ENCODE results near the gene SYT8.

DNA sequence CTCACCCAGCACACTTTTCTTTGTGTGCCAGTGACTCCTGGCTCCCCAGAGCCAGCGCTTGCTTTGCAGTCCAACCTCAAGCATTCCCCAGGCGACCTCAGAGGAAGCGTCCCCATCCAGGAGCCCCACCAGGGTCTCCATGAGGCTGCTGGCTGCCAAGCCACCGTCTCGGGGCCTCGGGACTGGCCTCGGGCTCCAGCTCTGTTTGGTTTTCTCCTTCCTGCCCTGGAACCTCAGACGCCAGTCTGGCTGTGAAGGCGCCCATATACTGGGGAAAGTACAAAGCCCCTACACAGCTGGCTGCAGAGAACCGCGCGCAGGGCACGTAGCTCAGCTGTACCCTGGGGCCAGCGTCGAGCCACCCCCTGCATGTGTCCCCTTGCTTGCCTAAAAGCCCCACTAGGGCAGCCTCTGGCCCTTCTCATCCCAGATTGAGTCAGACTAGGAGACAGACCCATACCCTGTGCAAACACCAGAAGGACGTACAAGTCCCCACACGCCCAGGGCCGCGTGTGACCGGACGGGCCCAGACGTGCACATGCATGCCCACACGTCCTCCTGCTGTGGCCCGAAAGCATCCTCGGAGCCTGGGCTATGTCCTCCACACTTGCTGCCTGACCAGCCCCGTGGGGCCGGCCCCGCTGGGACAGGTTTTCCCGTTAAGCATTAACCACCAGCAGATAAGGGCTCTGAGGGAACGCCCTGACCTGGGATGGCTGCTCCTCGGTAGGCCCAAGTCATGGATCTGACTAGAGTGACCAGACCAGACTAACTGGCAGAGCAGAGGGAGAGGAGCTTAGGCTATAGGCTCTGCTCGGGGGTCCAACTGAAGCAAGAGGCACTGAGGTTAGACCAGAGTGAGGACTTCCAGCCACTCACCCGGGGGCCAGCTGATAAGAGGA is 4.2 kb upstream of the SYT8 start:
- TF ChIP-seq, protein P1, sequence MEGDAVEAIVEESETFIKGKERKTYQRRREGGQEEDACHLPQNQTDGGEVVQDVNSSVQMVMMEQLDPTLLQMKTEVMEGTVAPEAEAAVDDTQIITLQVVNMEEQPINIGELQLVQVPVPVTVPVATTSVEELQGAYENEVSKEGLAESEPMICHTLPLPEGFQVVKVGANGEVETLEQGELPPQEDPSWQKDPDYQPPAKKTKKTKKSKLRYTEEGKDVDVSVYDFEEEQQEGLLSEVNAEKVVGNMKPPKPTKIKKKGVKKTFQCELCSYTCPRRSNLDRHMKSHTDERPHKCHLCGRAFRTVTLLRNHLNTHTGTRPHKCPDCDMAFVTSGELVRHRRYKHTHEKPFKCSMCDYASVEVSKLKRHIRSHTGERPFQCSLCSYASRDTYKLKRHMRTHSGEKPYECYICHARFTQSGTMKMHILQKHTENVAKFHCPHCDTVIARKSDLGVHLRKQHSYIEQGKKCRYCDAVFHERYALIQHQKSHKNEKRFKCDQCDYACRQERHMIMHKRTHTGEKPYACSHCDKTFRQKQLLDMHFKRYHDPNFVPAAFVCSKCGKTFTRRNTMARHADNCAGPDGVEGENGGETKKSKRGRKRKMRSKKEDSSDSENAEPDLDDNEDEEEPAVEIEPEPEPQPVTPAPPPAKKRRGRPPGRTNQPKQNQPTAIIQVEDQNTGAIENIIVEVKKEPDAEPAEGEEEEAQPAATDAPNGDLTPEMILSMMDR (conservative IDR thresholded peaks at IDR 0.05; ENCODE audit: low read depth, low read length) = no peak
- TF ChIP-seq EZH2 (IDR thresholded peaks at IDR 0.05; ENCODE audit: low read length, unreplicated experiment) (no peak), EZH2phosphoT487 (IDR thresholded peaks at IDR 0.05; ENCODE audit: borderline replicate concordance, low read length) (no peak)

Data from PC-3 (cell line).